Ishikawa (cell line): Measurements from ENCODE around the gene STX7.

Source experiments
- EGR1 ChIP-seq: IDR thresholded peaks from 2 replicates; pipeline ENCODE4 v1.6.1; 2012
- RAD21 ChIP-seq: IDR thresholded peaks from 2 replicates; pipeline ENCODE4 v1.6.1; 2012; ENCODE audit warnings: low read depth
- TEAD4 ChIP-seq: IDR thresholded peaks from 2 replicates; pipeline ENCODE4 v1.6.1; 2012
- TF ChIP-seq, protein P1 (sequence below): IDR thresholded peaks from 2 replicates; pipeline ENCODE4 v1.6.1; 2012; ENCODE audit warnings: low read depth, mild to moderate bottlenecking

DNA sequence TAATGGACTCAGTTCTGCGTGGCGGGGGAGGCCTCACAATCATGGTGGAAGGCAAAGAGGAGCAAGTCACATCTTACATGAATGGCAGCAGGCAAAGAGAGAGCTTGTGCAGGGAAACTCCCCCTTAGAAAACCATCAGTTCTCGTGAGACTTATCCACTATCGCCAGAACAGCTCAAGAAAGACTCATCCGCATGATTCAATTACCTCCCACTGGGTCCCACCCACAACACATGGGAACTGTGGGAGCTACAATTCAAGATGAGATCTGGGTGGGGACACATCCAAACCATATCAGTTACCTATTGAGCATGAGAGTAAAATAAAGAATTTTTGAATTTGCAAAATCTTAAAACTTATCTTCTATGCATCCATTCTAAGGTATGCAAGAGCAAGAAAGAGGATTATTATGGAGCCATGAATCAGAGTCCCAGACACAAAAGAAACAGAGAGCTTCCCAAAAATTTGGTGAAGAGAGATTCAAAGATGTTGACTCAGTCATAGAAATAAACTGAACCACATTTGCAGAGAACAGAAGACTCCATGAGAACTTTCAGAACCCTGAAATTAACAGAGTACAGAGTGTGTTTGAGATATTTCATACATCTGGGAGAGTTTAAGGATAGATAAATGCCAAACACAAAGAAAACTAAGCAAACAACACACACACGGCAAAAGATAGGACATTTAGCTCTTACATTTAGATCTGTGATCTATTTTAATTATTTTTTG is 94.5 kb downstream of the STX7 start:
- TF ChIP-seq EGR1 (no peak), RAD21 (no peak), TEAD4 (no peak)
- TF ChIP-seq, protein P1, sequence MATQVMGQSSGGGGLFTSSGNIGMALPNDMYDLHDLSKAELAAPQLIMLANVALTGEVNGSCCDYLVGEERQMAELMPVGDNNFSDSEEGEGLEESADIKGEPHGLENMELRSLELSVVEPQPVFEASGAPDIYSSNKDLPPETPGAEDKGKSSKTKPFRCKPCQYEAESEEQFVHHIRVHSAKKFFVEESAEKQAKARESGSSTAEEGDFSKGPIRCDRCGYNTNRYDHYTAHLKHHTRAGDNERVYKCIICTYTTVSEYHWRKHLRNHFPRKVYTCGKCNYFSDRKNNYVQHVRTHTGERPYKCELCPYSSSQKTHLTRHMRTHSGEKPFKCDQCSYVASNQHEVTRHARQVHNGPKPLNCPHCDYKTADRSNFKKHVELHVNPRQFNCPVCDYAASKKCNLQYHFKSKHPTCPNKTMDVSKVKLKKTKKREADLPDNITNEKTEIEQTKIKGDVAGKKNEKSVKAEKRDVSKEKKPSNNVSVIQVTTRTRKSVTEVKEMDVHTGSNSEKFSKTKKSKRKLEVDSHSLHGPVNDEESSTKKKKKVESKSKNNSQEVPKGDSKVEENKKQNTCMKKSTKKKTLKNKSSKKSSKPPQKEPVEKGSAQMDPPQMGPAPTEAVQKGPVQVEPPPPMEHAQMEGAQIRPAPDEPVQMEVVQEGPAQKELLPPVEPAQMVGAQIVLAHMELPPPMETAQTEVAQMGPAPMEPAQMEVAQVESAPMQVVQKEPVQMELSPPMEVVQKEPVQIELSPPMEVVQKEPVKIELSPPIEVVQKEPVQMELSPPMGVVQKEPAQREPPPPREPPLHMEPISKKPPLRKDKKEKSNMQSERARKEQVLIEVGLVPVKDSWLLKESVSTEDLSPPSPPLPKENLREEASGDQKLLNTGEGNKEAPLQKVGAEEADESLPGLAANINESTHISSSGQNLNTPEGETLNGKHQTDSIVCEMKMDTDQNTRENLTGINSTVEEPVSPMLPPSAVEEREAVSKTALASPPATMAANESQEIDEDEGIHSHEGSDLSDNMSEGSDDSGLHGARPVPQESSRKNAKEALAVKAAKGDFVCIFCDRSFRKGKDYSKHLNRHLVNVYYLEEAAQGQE = no peak
